H1 (cell line): ENCODE results near the gene FTSJ3.

Source experiments
- CBX5 ChIP-seq: fragments of 300-800, 300-1000 bp; sonication (generic); IDR thresholded peaks from 2 replicates; pipeline ENCODE4 v1.7.1; 2016; ENCODE audit warnings: antibody characterized with exemption, low read length, low read depth
- GABPA ChIP-seq: IDR thresholded peaks from 2 replicates; pipeline ENCODE4 v1.6.1; 2011; ENCODE audit warnings: mild to moderate bottlenecking, low read length, moderate library complexity, borderline replicate concordance; ENCODE audit not compliant: insufficient read depth
- NRF1 ChIP-seq: IDR thresholded peaks from 2 replicates; pipeline ENCODE4 v1.6.1; 2011; ENCODE audit warnings: mild to moderate bottlenecking, low read depth, low read length, improper control_type of control experiment
- RAD21 ChIP-seq, 2 experiments: IDR thresholded peaks in 1 of 2; conservative IDR thresholded peaks in 1 of 2; 2 replicates each; pipeline ENCODE4 v1.6.1; 2011; ENCODE audit warnings: low read depth in 2 of 2, low read length in 2 of 2, improper control_type of control experiment in 1 of 2, inconsistent platforms in 1 of 2, mild to moderate bottlenecking in 1 of 2, moderate library complexity in 1 of 2
- RFX5 ChIP-seq: IDR thresholded peaks from 2 replicates; pipeline ENCODE4 v1.6.1; 2011; ENCODE audit warnings: low read depth, low read length, improper control_type of control experiment, borderline replicate concordance
- SAP30 ChIP-seq: fragments of 300-600 bp; sonication (generic); IDR thresholded peaks from 2 replicates; pipeline ENCODE4 v1.7.1; 2012; ENCODE audit warnings: low read length, moderate library complexity, mild to moderate bottlenecking, inconsistent platforms; ENCODE audit not compliant: insufficient read depth, insufficient replicate concordance
- TAF1 ChIP-seq: IDR thresholded peaks from 2 replicates; pipeline ENCODE4 v1.6.1; 2011; ENCODE audit warnings: mild to moderate bottlenecking, low read depth, low read length
- TCF12 ChIP-seq: IDR thresholded peaks from 2 replicates; pipeline ENCODE4 v1.6.1; 2011; ENCODE audit warnings: low read depth, mild to moderate bottlenecking, low read length
- TF ChIP-seq, protein P1 (sequence below), 3 experiments: IDR thresholded peaks; 1 replicate in 2 of 3; 2 replicates in 1 of 3; pipeline versions ENCODE4 v1.5.1 to v1.6.1; 2011; ENCODE audit warnings: low read length in 3 of 3, mild to moderate bottlenecking in 3 of 3, inconsistent platforms in 2 of 3, low read depth in 1 of 3, moderate library complexity in 1 of 3; ENCODE audit not compliant: insufficient read depth in 1 of 3; ENCODE audit errors: control extremely low read depth in 1 of 3
- TF ChIP-seq, protein P2 (sequence below): IDR thresholded peaks from 2 replicates; pipeline ENCODE4 v1.6.1; 2012; ENCODE audit warnings: inconsistent platforms

DNA sequence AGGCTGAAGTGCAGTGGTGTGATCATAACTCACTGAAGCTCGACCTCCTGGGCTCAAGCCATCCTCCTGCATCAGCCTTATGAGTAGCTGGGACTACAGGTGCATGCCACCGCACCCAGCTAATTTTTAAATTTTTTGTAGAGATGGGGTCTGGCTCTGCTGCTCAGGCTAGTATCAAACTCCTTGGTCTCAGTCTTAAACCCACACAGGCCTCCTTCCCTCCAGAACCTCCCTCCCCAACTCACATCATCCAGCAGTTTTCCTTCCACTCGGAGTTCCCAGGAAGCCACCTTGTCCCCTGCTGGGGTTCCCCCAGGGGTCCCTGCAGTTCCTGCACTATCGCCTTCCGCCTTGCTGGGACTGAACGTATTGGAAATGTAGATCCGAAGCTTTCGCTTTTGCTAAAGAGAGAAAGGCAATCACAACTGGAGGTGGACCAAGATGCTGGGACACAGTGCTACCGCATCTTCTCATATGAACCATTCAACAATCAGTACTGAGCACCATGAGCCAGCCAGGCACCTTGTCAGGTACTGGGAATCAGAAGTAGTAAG is 7.8 kb upstream of the FTSJ3 start:
- no peak for TF ChIP-seq CBX5
- TF ChIP-seq TAF1, result no peak
- TF ChIP-seq RAD21 (IDR thresholded peaks at IDR 0.05 in 1 of 2, conservative IDR thresholded peaks at IDR 0.05 in 1 of 2; ENCODE audit: low read depth in 2 of 2, low read length in 2 of 2), result no peak
- no peak for TF ChIP-seq RFX5
- TF ChIP-seq TCF12, result no peak
- TF ChIP-seq NRF1, result no peak
- TF ChIP-seq, protein P1, sequence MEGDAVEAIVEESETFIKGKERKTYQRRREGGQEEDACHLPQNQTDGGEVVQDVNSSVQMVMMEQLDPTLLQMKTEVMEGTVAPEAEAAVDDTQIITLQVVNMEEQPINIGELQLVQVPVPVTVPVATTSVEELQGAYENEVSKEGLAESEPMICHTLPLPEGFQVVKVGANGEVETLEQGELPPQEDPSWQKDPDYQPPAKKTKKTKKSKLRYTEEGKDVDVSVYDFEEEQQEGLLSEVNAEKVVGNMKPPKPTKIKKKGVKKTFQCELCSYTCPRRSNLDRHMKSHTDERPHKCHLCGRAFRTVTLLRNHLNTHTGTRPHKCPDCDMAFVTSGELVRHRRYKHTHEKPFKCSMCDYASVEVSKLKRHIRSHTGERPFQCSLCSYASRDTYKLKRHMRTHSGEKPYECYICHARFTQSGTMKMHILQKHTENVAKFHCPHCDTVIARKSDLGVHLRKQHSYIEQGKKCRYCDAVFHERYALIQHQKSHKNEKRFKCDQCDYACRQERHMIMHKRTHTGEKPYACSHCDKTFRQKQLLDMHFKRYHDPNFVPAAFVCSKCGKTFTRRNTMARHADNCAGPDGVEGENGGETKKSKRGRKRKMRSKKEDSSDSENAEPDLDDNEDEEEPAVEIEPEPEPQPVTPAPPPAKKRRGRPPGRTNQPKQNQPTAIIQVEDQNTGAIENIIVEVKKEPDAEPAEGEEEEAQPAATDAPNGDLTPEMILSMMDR (IDR thresholded peaks at IDR 0.05; ENCODE audit: control extremely low read depth in 1 of 3, insufficient read depth in 1 of 3, low read depth in 1 of 3, low read length in 3 of 3), result no peak
- no peak for TF ChIP-seq GABPA
- TF ChIP-seq SAP30, result no peak
- TF ChIP-seq, protein P2, sequence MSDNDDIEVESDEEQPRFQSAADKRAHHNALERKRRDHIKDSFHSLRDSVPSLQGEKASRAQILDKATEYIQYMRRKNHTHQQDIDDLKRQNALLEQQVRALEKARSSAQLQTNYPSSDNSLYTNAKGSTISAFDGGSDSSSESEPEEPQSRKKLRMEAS, result no peak
